GM19372 (cell line): ENCODE results near the gene BBIP1.
A peak's percentile ranks its signal among the peaks of the same experiment; 100 is the strongest.
"Not testable (repeated sequence)": the region's sequence is repeated elsewhere in the genome, so short reads cannot be mapped to it uniquely, and the experiment has no call there.

Experiments
- ATAC-seq: cut with Tn5 transposase; IDR thresholded peaks from one replicate; pipeline ENCODE4 v1.9.1; 2021; ENCODE audit warnings: mild to moderate bottlenecking, low read depth, moderate library complexity; ENCODE audit not compliant: unreplicated experiment

BBIP1 gene

DNA sequence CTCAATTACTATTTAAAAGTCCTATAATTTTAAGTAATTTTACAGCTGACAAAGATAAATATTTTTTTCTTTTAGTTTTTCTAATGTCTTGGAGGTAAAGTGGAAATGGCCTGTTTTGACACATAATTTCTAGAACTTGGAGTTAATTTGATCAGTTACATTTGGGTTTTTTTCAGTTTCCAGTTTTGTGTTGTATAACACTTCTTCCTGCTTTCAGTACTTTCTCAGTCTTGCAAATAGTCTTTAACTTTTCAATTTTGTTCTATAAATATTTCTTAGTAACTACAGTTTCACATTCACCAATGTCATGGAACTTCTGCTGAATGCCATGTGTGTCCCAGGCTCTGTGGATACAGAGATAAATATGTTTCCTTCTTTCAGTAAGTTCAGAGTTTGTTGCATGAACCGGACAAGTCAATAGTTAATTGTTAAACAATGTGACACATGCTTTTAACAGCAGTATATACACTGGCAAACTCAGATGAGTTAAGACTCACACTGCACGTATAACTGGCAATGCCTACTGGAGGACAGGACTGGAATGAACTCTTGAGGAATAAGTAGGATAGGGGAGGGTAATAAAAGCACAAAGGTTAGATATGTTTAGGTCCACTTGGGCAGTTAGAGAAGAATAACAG is 5.0 kb upstream of the BBIP1 start:
- no peak for ATAC-seq

DNA sequence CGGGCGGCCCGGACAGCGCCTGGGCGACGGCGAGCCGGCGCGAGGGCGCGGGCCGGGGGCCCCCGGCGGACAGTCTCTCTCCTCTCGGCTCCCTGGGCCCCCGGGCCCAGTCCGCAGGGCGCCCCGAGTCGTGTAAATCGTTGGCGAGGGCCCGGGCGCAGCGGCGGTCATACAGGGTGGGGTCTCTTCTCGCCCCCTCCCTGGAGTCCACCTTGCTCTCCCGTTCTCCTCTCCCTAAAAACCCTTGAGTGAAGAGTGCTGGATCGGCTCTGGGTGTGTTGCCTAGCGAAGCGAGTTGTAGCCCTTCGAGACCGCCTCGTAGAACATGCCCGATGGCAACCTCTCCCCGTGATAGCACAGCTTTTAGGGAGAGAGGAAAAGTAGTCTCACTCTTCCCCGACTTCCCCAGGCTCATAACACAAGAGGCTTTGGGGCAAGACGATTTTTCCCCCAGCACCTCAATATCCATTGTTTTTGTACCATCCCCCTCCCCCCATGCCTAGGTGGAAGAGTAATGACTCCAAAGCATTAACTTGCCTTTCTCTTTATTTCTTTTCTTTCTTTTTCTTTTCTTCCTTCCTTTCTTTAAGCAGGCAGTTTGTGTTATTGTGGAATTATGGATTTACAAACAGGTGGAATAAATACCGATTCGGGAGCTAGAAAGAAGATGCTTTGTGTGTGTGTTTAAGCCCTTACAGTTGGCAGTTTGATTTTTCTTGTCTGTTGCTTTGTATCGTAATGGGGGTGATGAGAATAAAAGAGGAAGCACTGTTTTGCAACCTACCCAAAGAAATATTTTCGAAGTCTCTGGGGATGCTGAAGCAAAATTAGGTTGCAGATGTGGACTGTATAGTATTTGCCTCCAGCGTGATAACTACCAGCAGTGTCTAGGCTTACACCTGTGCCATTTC is 1.2 kb upstream of the BBIP1 start:
- ATAC-seq, result peak; percentile 17

DNA sequence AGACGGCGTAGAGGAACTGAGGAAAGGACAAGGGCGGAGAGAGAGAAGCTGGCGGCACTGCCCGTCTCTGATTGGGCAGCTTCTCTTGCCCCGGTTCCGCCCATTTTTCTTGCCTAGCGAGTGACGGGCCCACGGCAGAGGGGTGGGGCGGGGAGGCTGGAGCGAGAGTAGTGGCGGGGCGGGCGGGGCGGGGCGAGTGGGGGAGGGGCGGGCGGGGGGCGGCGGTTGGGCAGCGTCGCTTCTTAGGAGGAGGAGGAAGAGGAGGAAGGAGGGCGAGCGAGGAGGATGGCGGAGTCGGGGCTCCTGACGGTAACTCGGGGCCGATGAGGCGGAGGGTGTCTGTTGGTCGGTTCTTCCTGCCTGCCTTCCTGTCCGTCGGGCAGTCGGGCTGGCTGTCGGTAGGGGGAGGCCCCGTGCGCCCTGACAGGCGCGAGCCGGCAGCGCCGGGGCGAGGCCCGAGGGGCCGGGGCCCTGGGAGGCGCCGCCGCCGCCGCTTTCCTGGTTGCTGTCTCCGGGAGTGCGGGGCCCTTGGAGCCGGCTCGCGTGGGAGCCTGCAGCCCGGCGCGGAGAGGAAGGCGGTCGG is 460 bp upstream of the BBIP1 start, which contains the start of gene SHOC2:
TSS of gene SHOC2 (plus strand) at position 256 of the 583 bp plus-strand sequence. CDS start 44,755 bp downstream, outside the sequence.
- ATAC-seq, result peak; percentile 16

DNA sequence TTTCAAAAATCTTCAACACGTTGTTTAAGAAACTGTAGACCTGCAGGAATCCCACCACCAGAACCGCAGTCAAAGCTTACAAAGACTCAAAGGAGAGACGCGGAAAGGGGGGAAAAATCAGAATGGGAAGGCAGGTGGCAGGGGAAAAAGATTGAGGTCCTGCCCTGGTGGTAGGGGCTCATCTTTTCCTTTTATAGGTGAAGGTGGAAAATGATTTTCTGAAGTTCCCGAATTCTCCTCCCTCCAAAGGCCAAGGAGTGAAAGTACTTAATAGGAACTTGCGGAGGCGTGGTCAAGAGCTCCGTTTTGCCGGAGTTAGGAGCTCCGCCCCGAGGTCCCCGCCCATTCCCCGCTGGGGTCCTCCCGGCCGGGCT is 724 bp downstream of the BBIP1 start:
- no peak for ATAC-seq

DNA sequence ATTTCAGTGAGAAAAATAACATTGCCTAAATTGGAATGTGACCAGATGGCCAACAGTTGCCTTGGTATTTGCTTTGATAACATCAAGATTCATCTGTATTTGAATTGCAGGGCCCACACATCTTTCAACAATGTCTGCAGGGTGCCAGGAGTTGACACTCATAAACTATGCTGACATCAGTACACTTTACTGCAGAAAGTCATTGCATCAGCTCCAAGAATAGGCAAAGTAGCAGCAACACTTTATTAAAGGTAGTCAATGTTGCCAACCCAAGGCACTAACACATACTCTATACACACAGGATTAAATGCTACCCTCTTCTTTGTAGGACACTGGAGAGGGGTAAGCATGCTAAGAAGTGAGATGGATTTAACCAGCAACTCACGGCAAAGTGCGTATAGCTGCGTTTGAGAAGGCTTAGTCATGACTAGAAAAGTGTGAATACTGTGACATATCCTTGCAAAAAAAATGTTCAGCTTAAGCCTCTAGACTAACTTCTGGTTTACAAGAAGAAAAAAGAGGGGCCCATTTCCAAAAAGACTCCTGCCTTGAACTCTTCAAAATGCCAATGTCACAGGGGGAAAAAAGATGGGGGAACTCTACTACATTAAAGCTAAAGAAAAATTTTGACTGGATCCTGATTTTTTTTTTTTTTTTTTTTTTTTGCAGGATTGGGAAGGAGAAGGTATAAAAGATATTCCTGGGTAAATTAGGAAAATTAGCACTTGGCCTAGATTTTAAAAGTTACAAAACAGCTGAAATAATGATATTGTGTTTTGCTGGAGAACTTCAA is 2.2 kb downstream of the BBIP1 start:
- ATAC-seq, result no peak

DNA sequence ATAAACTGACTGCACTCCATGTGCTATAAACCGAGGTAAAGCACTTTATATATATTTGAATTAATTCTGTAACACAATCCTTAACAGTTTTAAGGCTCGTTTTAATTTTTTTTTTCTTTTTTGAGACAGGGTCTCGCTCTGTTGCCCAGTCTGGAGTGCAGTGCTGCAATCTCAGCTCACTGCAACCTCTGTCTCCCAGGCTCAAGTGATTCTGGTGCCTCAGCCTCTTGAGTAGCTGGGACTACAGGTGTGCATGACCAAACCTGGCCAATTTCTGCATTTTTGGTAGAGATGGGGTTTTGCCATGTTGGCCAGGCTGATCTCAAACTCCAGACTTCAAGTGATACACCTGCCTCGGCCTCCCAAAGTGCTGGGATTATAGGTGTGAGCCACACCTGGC is 3.4 kb downstream of the BBIP1 start:
- ATAC-seq, result not testable (repeated sequence)

- ATAC-seq, result no peak
These were observed 3.9 kb downstream of the BBIP1 start for GRCh38 chr10:110915035-110915434.

GRCh38 chr10:110914431-110914830 is 4.5 kb downstream of the BBIP1 start:
- ATAC-seq, result no peak

DNA sequence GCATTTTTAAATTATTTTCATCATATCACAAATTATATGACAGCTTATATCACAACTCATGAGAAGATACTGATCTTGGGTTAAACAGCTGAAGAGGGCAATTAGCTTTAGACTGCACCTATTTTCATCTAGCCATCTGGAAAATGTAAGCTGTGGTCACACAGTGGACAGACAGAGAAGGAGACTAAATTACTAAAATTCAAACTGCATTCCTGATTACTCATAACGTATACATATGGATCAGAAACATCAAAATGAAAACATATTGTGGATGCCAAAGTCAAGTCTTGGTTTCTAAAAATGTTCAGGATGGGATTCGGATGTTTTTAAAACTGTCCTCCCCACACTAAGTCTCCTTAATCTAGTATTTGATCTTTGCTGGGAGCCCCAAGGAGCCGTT is 6.6 kb downstream of the BBIP1 start:
- no peak for ATAC-seq

DNA sequence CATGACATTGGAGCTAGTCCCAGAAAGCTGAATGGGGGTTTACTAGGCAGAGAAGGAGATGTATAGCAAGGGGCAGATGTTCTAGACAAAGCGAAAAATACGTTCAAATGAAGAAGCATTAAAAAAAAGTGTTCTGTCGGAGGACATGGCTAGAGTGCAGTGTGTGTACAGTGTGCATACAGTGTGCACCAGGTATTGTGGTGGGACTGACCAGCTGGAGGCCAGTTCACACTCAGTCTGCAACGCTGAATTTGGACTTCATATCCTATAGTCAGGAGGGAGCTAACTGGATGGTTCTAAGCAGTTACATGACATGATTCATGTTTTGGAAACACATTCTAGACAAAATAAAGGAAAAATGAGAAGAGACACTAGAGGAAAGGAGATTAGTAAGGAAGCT is 8.8 kb downstream of the BBIP1 start:
- ATAC-seq, result no peak

DNA sequence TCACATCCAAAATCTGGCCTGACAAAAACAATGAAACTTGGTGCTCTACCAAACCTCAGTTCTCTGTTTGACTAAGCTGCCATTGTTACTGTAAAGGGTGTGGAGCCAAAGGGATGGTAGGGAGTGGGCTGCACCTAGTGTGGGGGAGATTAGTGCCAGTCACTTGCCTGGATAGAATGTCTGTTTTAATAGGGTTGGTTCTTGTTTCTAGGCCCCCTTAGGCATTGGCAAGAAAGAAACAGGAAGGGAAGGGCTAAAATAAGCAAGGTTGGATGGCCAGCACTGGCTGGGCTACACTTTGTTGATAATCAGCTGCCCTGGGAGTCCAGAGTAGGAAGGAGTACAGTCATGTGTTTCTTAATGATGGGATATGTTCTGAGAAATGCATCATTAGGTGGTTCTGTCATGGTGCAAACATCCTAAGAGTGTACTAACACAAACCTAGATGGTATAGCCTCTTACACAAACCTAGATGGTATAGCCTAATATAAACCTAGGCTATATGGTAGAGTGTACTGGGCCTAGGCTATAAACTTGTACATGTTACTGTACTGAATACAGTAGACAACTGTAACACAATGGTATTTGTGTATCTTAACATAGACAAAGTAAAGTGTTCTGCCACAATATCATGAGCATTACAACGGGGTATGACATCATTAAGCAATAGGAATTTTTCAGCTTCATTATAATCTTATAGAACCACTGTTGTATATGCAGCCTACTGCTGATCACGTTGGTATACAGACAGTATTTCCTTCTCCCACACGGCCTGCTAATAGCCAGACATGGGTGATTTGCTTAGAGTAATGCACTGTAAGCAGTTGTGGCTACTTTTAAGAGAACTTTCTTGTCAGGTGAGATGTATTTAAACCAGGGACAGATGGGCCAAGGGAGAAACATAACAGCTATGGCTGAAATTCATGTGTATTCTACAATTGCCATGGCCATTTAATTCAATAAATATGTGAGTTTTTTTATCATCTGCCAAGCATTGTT is 15.4 kb downstream of the BBIP1 start:
- no peak for ATAC-seq

DNA sequence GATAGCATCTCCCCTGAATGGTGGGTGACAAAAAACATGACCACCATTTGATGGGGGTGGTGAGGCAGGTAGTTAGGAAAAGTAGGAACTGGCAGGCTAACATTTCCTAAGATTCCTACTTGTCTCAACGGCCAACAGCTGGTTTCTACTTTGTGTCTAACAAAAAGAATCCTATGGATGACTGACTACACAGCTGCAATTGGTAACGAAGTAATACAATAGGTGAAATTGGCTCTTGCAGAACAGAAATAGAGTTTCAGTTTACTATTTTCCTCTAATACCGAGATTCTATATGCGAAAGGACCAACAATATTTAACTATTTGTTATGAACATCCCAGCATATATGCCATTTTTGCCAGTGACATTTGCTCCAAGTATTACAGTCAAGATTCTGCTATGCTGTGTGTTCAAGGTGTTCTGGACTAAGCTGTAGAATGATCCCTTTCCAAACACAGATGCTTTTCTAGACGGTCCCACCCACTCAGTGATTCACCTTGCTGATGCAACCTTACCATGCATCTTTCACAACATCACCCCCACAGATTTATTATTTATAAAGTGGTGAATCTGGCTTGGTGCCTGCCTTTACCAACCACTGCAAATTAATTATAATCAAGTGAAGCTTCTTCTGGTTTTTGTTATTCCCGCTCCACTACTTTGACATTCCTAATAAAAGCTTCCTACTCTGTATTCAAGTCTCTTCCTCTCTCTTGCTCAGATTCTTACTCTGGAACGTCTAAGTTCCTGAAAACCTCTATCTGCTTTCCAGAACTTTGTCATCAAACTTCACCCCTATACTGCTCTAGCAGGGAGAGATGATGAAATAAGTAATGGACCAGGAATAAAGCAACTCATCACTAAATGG is 16.8 kb downstream of the BBIP1 start:
- ATAC-seq, result no peak

- ATAC-seq, result no peak
These were observed 18.0 kb downstream of the BBIP1 start for GRCh38 chr10:110900983-110901382.

- no peak for ATAC-seq
These were observed 20.6 kb downstream of the BBIP1 start for GRCh38 chr10:110898391-110898790.

DNA sequence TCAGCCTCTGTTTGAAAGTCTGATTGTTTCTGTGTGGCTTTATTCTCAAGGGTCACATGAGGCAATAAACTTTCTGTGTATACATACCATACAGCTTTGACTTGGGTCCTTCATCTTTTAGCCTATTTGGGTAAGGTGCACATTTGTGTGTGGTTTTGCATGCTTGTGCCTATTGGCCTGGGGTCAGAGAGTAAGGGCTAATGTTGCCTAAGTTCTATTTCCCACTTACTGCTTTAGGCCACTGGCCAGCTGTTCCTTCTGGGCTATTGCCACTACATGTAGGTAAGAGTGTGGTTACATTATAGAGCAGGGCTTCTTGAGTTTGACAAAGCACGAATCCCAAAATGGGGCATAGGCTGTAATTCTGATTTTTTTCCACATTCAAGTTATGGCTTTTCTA is 21.8 kb downstream of the BBIP1 start:
- no peak for ATAC-seq

- no peak for ATAC-seq
These were observed 25.3 kb downstream of the BBIP1 start for GRCh38 chr10:110893559-110894179.

GRCh38 chr10:110892602-110893288 is 26.2 kb downstream of the BBIP1 start:
- ATAC-seq, result no peak

GRCh38 chr10:110887560-110887959 is 31.4 kb downstream of the BBIP1 start:
- no peak for ATAC-seq
